Ishikawa (cell line): ENCODE data around the gene MSMP.

Experiments used
- EP300 ChIP-seq: IDR thresholded peaks from 2 replicates; pipeline ENCODE4 v1.6.1; 2012; ENCODE audit warnings: borderline replicate concordance
- NFIC ChIP-seq: IDR thresholded peaks from 2 replicates; pipeline ENCODE4 v1.6.1; 2012
- RAD21 ChIP-seq: IDR thresholded peaks from 2 replicates; pipeline ENCODE4 v1.6.1; 2012; ENCODE audit warnings: low read depth
- YY1 ChIP-seq: IDR thresholded peaks from 2 replicates; pipeline ENCODE4 v1.6.1; 2012; ENCODE audit warnings: low read depth
- ZBTB7A ChIP-seq: IDR thresholded peaks from 2 replicates; pipeline ENCODE4 v1.6.1; 2012; ENCODE audit warnings: low read depth

- TF ChIP-seq YY1 (no peak), NFIC (no peak), EP300 (no peak), RAD21 (0 out of 2 replicates have a peak, but pooled peaks have one; percentile 7), ZBTB7A (no peak)
Measured at GRCh38 chr9:35726931-35727330, 27.1 kb downstream of the MSMP start.
